AG09319 (cell line): Measurements from ENCODE around the gene ASB3.

Source experiments
- DNase-seq: peaks from one replicate; pipeline ENCODE4 v3.0.0-alpha.2; 2010; ENCODE audit warnings: low read depth; ENCODE audit errors: extremely low read depth
- CTCF ChIP-seq: IDR thresholded peaks from 2 replicates; pipeline ENCODE4 v1.5.1; 2011; ENCODE audit warnings: low read depth, mild to moderate bottlenecking, inconsistent platforms, low read length, moderate library complexity

ASB3 gene

GRCh38 chr2:53640466-53640865, 146.3 kb downstream of the ASB3 start:
- TF ChIP-seq CTCF, result no peak
- DNase-seq, result no peak

GRCh38 chr2:53636596-53636995, 150.2 kb downstream of the ASB3 start:
- no peak for DNase-seq

GRCh38 chr2:53636109-53636508, 150.6 kb downstream of the ASB3 start:
- no peak for DNase-seq
- no peak for TF ChIP-seq CTCF

More at GRCh38 chr2:53636596-53636995, 150.2 kb downstream of the ASB3 start:
- TF ChIP-seq CTCF, result no peak

- no peak for DNase-seq
- TF ChIP-seq CTCF, result no peak
Measured at GRCh38 chr2:53635694-53636093, 151.1 kb downstream of the ASB3 start.

GRCh38 chr2:53633441-53633840, 153.3 kb downstream of the ASB3 start:
- no peak for TF ChIP-seq CTCF

GRCh38 chr2:53632714-53633113, 154.0 kb downstream of the ASB3 start:
- TF ChIP-seq CTCF, result no peak
- peak; percentile 72 for DNase-seq

More at GRCh38 chr2:53633441-53633840, 153.3 kb downstream of the ASB3 start:
- DNase-seq, result peak; percentile 11

GRCh38 chr2:53632126-53632460, 154.7 kb downstream of the ASB3 start:
- TF ChIP-seq CTCF, result no peak

More at GRCh38 chr2:53632126-53632460, 154.7 kb downstream of the ASB3 start:
- no peak for DNase-seq
